HUES48 (cell line): ENCODE results near the gene DNAAF2.
A peak's percentile ranks its signal among the peaks of the same experiment; 100 is the strongest.

Experiments
- H3K27ac ChIP-seq: one replicate; pipeline ENCODE4 v1.7.0; 2013; ENCODE audit warnings: low read depth, low read length, inconsistent platforms
- H3K27me3 ChIP-seq: 2 replicates; pipeline ENCODE4 v1.6.1; 2013; ENCODE audit warnings: mild to moderate bottlenecking, low read length; ENCODE audit not compliant: control insufficient read depth, insufficient read depth
- H3K36me3 ChIP-seq: 2 replicates; pipeline ENCODE4 v1.6.1; 2013; ENCODE audit warnings: low read length; ENCODE audit not compliant: control insufficient read depth, insufficient read depth
- H3K4me1 ChIP-seq: 2 replicates; pipeline ENCODE4 v1.6.1; 2013; ENCODE audit warnings: mild to moderate bottlenecking, low read length; ENCODE audit not compliant: control insufficient read depth, insufficient read depth
- H3K4me3 ChIP-seq: 2 replicates; pipeline ENCODE4 v1.5.1; 2013; ENCODE audit warnings: mild to moderate bottlenecking, low read depth, low read length
- H3K9ac ChIP-seq: 2 replicates; pipeline ENCODE4 v1.6.1; 2013; ENCODE audit warnings: mild to moderate bottlenecking, low read depth, low read length, moderate library complexity
- H3K9me3 ChIP-seq: 2 replicates; pipeline ENCODE4 v1.6.1; 2013; ENCODE audit warnings: low read length; ENCODE audit not compliant: control insufficient read depth, insufficient read depth

The DNAAF2 gene

GRCh38 chr14:49581209-49582112, 53.6 kb downstream of the DNAAF2 start:
- Histone ChIP-seq H3K27ac (peak overlapping the region; percentile 52), H3K4me1 (peaks cover 19% of the 10 kb centered on the region), H3K36me3 (peaks cover 50% of the 10 kb centered on the region), H3K27me3 (no peaks in the 10 kb centered on the region), H3K4me3 (no peak overlapping the region), H3K9ac (peak overlapping the region; percentile 30; the same call in 1 of the 2 replicates), H3K9me3 (no peaks in the 10 kb centered on the region)

GRCh38 chr14:49579841-49580240, 55.2 kb downstream of the DNAAF2 start:
- Histone ChIP-seq H3K27me3 (no peaks in the 10 kb centered on the region), H3K36me3 (peaks cover 61% of the 10 kb centered on the region), H3K9ac (no peak overlapping the region), H3K27ac (no peak overlapping the region), H3K9me3 (no peaks in the 10 kb centered on the region), H3K4me1 (peaks cover 19% of the 10 kb centered on the region), H3K4me3 (no peak overlapping the region)

- Histone ChIP-seq H3K36me3 (peaks cover 52% of the 10 kb centered on the region), H3K4me3 (no peak overlapping the region), H3K9ac (no peak overlapping the region), H3K27ac (no peak overlapping the region), H3K9me3 (no peaks in the 10 kb centered on the region), H3K27me3 (no peaks in the 10 kb centered on the region), H3K4me1 (peaks cover 6% of the 10 kb centered on the region; the same call in 1 of the 2 replicates)
These were observed 56.9 kb downstream of the DNAAF2 start for GRCh38 chr14:49578141-49578540.
